Motor neuron (in vitro differentiated cells): ENCODE data around the gene CDC42EP5. TPM values are rescaled to one million over a fixed set of nuclear protein-coding genes. Genes with fewer than 3 reads are reported as not detected.
"Not testable (repeated sequence)": the region's sequence is repeated elsewhere in the genome, so short reads cannot be mapped to it uniquely, and the experiment has no call there.

Experiments used
- ATAC-seq, 8 experiments: fragments of 200-7000 bp; cut with Tn5 transposase; replicated peaks in 6 of 8; 2 replicates each; pipeline ENCODE4 v1.8.0; 2021; ENCODE audit warnings: mild to moderate bottlenecking in 8 of 8, moderate library complexity in 8 of 8
- H3K27ac ChIP-seq, 2 donors: fragments of 250-450 bp; sonication (Bioruptor Pico); 2 replicates each; pipeline ENCODE4 v1.9.0; 2021; ENCODE audit warnings: antibody characterized with exemption in 2 of 2, mild to moderate bottlenecking in 2 of 2, moderate library complexity in 1 of 2
- H3K4me1 ChIP-seq, 2 donors: fragments of 250-450 bp; sonication (Bioruptor Pico); replicated peaks in 1 of 2; 2 replicates each; pipeline ENCODE4 v1.6.1; 2021; ENCODE audit warnings: antibody characterized with exemption in 2 of 2, mild to moderate bottlenecking in 2 of 2, moderate library complexity in 1 of 2
- H3K4me3 ChIP-seq, 5 donors: fragments of 250-450 bp; sonication (Bioruptor Pico); 2 replicates each; pipeline ENCODE4 v1.9.0; 2021; ENCODE audit warnings: antibody characterized with exemption in 5 of 5, mild to moderate bottlenecking in 5 of 5, moderate library complexity in 4 of 5
- WGBS, 10 experiments: fragments of 450-650 bp; shearing (Covaris generic); methylation state at CpG; one replicate each; pipeline ENCODE4 v1.0.0; 2022; 5-methylcytosine and 5-hydroxymethylcytosine counted together
- in situ Hi-C, 9 experiments: fragments of 400-800 bp; cut with MboI; loops; one replicate each; pipeline ENCODE4 v1.15.0; 2021; ENCODE audit warnings: low sequenced_read_pairs in 9 of 9, low pct_unique_long_range_greater_than_20kb in 2 of 9; ENCODE audit not compliant: unreplicated experiment in 9 of 9
- total RNA-seq, 8 experiments: library from RNA; unstranded; fragments of 300-600 nt; gene quantifications; 2 replicates each; pipeline versions ENCODE4 v1.2.3 to v1.2.4, GENCODE V29; 2022

Gene CDC42EP5
- total RNA-seq, result 10 to 100 TPM in 4 of 8 experiments, 1 to 10 TPM in 4; 1.4 to 46.9 (median 11.3) TPM

DNA sequence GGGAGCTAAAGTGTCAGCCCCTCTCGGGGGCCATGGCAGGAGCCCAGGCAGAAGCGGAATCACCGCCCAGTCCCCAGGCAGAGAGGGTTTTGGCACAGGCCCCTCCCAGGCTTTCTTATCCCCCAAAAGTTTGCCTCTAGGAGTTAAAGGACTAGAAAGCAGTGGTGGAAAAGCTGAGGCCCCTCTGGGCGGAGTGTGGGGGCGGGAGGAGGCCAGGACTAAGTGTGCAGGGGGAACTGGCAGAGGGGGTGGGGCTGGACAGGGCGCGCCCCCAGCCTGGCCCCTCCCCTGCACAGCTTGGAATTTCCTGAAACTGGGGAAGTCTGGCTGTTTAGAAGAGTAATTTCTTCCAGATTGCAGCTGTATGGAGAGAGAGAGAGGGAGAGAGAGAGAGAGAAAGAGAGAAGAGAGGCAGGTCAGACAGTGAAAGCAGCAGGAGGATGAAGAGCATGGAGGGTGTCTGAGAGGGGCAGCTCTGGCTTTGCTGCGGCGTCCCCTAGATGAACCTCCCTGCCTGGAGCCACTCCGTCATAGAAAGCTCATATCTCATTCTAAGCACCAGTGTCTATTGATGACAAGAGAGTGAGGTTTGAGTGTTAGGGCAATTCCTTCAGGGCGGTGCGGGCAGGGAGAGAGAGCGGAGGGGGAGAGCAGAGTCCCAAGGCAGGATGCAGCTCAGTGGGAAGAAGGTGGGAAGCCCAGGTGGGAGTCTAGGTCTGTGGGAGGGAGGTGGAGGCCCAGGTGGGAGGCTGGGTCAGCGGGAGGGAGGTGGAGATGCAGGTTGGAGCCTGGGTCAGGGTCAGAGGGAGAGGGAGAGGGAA, at the start of gene CDC42EP5:
Gene CDC42EP5 (minus strand): TSS at position 226 of the 821 bp plus-strand sequence. CDS start 7,749 bp downstream, outside the sequence.
- peaks cover 21 to 33% of the 10 kb centered on the region in 2 donors for H3K4me1 ChIP-seq
- peak; percentile 84 to 96 (median 91) for ATAC-seq
- in situ Hi-C loops, result no loop called here
- 0 to 20% (median 0%) methylated on average over 1 to 4 of the region's 14 CpGs; no CpG with 5 or more reads in 5 of the 10 experiments for WGBS, 10 experiments
- peak within 1 kb of the TSS; percentile 24 to 70 for H3K27ac ChIP-seq
- H3K4me3 ChIP-seq, result peak within 1 kb of the TSS in 4 of 5 donors; percentile 12 to 32 (median 22)

DNA sequence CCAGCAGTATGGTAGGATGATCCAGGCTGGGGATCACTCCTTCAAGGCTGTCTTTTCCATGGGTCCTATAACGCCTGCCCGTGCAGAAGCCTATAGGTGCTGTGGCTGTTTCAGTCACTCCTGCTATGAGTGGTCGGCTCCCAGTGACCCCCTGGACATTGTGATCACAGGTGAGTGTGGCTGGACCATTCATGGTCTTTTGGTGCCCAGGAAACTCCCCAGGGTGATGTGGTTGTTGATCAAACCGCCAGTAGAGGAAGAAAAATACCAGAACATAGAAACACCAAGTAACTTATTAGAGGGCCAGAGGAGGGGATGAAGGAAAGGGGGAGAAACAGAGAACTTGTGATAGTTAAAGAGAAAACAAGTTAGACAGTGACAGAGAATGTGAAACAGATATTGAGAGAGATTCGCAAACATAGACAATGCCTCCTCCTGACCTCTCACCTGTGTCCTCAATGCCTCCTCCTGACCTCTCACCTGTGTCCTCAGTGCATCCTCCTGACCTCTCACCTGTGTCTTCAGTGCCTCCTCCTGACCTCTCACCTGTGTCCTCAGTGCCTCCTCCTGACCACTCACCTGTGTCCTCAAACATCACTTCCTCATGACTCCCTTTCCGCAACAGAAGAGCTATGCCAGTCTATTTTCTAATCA, 48.9 kb upstream of the CDC42EP5 start:
- in situ Hi-C loops, result no loop called here
- no peak for ATAC-seq
- WGBS, 10 experiments, result 20 to 83% (median 54%) methylated on average over 1 to 4 of the region's 6 CpGs; no CpG with 5 or more reads in 2 of the 10 experiments

DNA sequence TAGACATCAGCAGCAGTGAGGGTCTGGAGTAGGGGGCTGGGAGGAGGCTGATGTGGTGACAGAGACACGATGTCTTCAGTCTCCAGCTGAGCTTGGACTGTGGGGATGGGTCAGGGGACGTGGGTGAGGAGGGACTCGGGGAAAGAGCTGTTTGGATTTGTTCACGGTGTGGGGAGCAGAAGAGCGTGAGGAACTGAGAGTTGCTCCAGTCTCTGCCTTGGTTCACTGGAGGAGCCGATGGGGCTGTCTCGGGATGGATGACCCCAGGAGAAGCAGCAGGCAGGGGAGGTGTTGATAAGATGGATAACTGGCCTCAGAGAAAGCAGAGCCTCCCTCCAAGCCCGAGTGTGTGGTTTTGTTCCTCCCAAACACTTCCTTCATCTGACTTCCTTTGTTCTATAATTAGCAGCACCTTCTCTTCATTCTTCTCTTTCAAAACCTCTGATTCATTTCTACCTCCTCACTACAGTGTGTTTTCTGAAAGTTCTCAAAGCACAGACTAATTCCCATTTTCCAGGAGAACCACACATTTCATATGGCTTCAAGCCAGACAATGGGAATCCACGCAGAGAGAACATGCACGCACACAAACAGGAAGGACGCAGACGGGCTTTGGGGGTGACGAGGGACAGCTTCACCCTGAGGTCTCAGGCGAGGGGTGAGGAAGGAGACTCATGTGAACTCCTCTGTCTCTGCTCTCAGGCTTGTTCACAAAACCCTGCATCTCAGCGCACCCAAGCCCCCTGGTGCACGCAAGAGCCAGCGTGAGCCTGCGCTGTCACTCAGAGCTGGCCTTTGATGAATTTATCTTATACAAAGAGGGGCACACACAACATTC, 48.1 kb upstream of the CDC42EP5 start:
- in situ Hi-C loops, result no loop called here

More for the DNA sequence above, 48.9 kb upstream of the CDC42EP5 start:
- no peaks in the 10 kb centered on the region for H3K4me1 ChIP-seq
- no peak overlapping the region for H3K4me3 ChIP-seq
- H3K27ac ChIP-seq, result no peak overlapping the region

GRCh38 chr19:54518844-54519243, 45.7 kb upstream of the CDC42EP5 start:
- no peak for ATAC-seq
- in situ Hi-C loops, result no loop called here
- no peaks in the 10 kb centered on the region for H3K4me1 ChIP-seq
- no peak overlapping the region for H3K27ac ChIP-seq
- H3K4me3 ChIP-seq, result no peak overlapping the region
- WGBS, 10 experiments, result 54 to 77% (median 64%) methylated on average over 3 to 5 of the region's 5 CpGs; no CpG with 5 or more reads in 4 of the 10 experiments

More for the DNA sequence above, 48.1 kb upstream of the CDC42EP5 start:
- ATAC-seq, result no peak
- Histone ChIP-seq H3K4me1 (no peaks in the 10 kb centered on the region), H3K27ac (no peak overlapping the region), H3K4me3 (no peak overlapping the region)
- 0 to 65% (median 45%) methylated on average over 1 to 12 of the region's 18 CpGs; no CpG with 5 or more reads in 1 of the 10 experiments for WGBS, 10 experiments

- ATAC-seq, result peak in 4 of 8 experiments; percentile 26 to 69 (median 57)
- in situ Hi-C loops, result no loop called here
- no peaks in the 10 kb centered on the region for H3K4me1 ChIP-seq
- no peak overlapping the region for H3K27ac ChIP-seq
- 0 to 80% (median 12%) methylated on average over 1 to 4 of the region's 4 CpGs; no CpG with 5 or more reads in 5 of the 10 experiments for WGBS, 10 experiments
- no peak overlapping the region for H3K4me3 ChIP-seq
Measured at GRCh38 chr19:54517483-54517882, 44.4 kb upstream of the CDC42EP5 start.

GRCh38 chr19:54515156-54515555, 42.1 kb upstream of the CDC42EP5 start:
- ATAC-seq, result no peak
- no peak overlapping the region for H3K4me3 ChIP-seq
- in situ Hi-C loops, result no loop called here
- 0 to 17% (median 8%) methylated on average over 1 to 2 of the region's 3 CpGs; no CpG with 5 or more reads in 5 of the 10 experiments for WGBS, 10 experiments
- H3K27ac ChIP-seq, result no peak overlapping the region
- H3K4me1 ChIP-seq, result no peaks in the 10 kb centered on the region

DNA sequence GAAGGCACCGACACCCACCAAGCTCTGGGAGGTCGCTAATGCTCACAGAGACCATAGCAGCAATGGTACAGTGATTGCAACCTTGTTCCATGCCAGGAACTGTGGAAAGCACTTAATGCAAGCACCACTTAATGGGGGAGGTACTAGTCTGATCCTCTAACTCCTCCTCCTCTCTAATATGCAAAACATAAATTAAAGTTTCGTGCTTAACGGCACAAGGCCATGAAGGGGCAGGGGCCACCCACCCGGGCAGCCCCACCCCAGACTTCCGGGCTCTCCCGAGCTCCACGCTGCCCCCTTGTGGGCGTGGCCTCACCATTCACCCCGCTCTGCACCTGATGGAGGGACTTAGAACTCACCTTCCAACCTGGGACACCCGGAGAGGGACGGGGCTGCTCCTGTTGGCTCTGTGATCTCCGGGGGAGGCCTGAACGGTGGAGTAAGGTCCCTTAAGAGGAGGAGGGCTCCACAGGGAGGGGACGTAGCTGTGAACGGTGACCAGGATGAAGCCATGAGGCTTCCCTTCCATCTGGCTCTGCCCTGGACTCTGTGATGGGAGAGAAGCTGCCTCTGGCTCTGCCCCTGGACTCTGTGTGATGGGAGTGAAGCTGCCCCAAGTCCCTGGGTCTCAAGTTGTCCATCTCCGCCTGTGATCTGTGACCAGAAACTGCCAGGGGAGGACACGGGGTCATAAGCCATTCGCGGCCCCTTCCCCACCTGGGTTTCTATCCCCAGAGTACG, 36.3 kb upstream of the CDC42EP5 start:
- ATAC-seq, result peak in 2 of 8 experiments; percentile 20 to 80
- H3K4me1 ChIP-seq, H3K4me3 ChIP-seq, H3K27ac ChIP-seq, in situ Hi-C loops: not testable (repeated sequence)
- no CpG with 5 or more reads among the region's 21 CpGs for WGBS, 10 experiments

- H3K4me1 ChIP-seq, ATAC-seq, in situ Hi-C loops, H3K27ac ChIP-seq, H3K4me3 ChIP-seq: not testable (repeated sequence)
- WGBS, 10 experiments, result no CpG with 5 or more reads among the region's 3 CpGs
Measured at GRCh38 chr19:54508487-54508886, 35.4 kb upstream of the CDC42EP5 start.

- ATAC-seq, result no peak
- Histone ChIP-seq H3K4me1 (no peaks in the 10 kb centered on the region), H3K4me3 (no peak overlapping the region), H3K27ac (no peak overlapping the region)
- in situ Hi-C loops, result no loop called here
- 0 to 100% (median 24%) methylated on average over 2 to 3 of the region's 12 CpGs; no CpG with 5 or more reads in 5 of the 10 experiments for WGBS, 10 experiments
Measured at GRCh38 chr19:54507824-54508223, 34.7 kb upstream of the CDC42EP5 start.

GRCh38 chr19:54507038-54507717, 34.1 kb upstream of the CDC42EP5 start:
- no CpG with 5 or more reads among the region's 15 CpGs for WGBS, 10 experiments
- ATAC-seq, H3K4me1 ChIP-seq, H3K4me3 ChIP-seq, in situ Hi-C loops, H3K27ac ChIP-seq: not testable (repeated sequence)

GRCh38 chr19:54506079-54506478, 33.0 kb upstream of the CDC42EP5 start:
- ATAC-seq, result no peak
- WGBS, 10 experiments, result 32 to 76% (median 44%) methylated on average over 3 to 10 of the region's 10 CpGs; no CpG with 5 or more reads in 2 of the 10 experiments
- Histone ChIP-seq H3K4me1 (no peaks in the 10 kb centered on the region), H3K27ac (no peak overlapping the region), H3K4me3 (no peak overlapping the region)
- in situ Hi-C loops, result no loop called here

GRCh38 chr19:54505542-54505941, 32.4 kb upstream of the CDC42EP5 start:
- ATAC-seq, in situ Hi-C loops: not testable (repeated sequence)
- WGBS, 10 experiments, result 0 to 84% (median 52%) methylated on average over 1 to 4 of the region's 4 CpGs; no CpG with 5 or more reads in 3 of the 10 experiments

More at GRCh38 chr19:54505542-54505941, 32.4 kb upstream of the CDC42EP5 start:
- H3K4me1 ChIP-seq, H3K27ac ChIP-seq, H3K4me3 ChIP-seq: not testable (repeated sequence)
